Liver (tissue), 3 donors: ENCODE measurements around the gene FBXO21.

Experiments used
- CTCF ChIP-seq: fragments of 150-350 bp; IDR thresholded peaks from 2 replicates; pipeline ENCODE4 v1.5.1; 2017; ENCODE audit warnings: improper control_type of control experiment, low read depth, low read length; ENCODE audit not compliant: missing input control
- EGR1 ChIP-seq, 2 donors: IDR thresholded peaks; 2 replicates each; pipeline ENCODE4 v1.6.1; 2016 to 2018; ENCODE audit warnings: antibody characterized with exemption in 2 of 2, low read depth in 2 of 2
- FOXA1 ChIP-seq: IDR thresholded peaks from 2 replicates; pipeline ENCODE4 v1.6.1; 2016; ENCODE audit warnings: antibody characterized with exemption
- FOXA2 ChIP-seq: IDR thresholded peaks from 2 replicates; pipeline ENCODE4 v1.6.1; 2016; ENCODE audit warnings: antibody characterized with exemption
- GABPA ChIP-seq, 2 donors: IDR thresholded peaks in 1 of 2; conservative IDR thresholded peaks in 1 of 2; 2 replicates each; pipeline ENCODE4 v1.6.1; 2016; ENCODE audit warnings: antibody characterized with exemption in 2 of 2, mild to moderate bottlenecking in 1 of 2, moderate library complexity in 1 of 2
- HNF4A ChIP-seq, 2 donors: conservative IDR thresholded peaks; 2 replicates each; pipeline ENCODE4 v1.6.1; 2016; ENCODE audit warnings: antibody characterized with exemption in 2 of 2, mild to moderate bottlenecking in 2 of 2
- JUND ChIP-seq, 2 donors: IDR thresholded peaks; 2 replicates each; pipeline ENCODE4 v1.6.1; 2016; ENCODE audit warnings: antibody characterized with exemption in 2 of 2
- MAX ChIP-seq: IDR thresholded peaks from 2 replicates; pipeline ENCODE4 v1.6.1; 2016; ENCODE audit warnings: antibody characterized with exemption
- NR2F2 ChIP-seq: IDR thresholded peaks from 2 replicates; pipeline ENCODE4 v1.6.1; 2016; ENCODE audit warnings: antibody characterized with exemption
- RAD21 ChIP-seq, 2 donors: IDR thresholded peaks; 2 replicates each; pipeline ENCODE4 v1.6.1; 2016; ENCODE audit warnings: antibody characterized with exemption in 2 of 2, mild to moderate bottlenecking in 2 of 2
- REST ChIP-seq: IDR thresholded peaks from 2 replicates; pipeline ENCODE4 v1.6.1; 2016; ENCODE audit warnings: antibody characterized with exemption, mild to moderate bottlenecking
- TAF1 ChIP-seq: conservative IDR thresholded peaks from 2 replicates; pipeline ENCODE4 v1.6.1; 2016; ENCODE audit warnings: antibody characterized with exemption, mild to moderate bottlenecking
- YY1 ChIP-seq: IDR thresholded peaks from 2 replicates; pipeline ENCODE4 v1.6.1; 2016; ENCODE audit warnings: antibody characterized with exemption, mild to moderate bottlenecking
- ZBTB33 ChIP-seq: IDR thresholded peaks from 2 replicates; pipeline ENCODE4 v1.6.1; 2016; ENCODE audit warnings: antibody characterized with exemption
- donor health status: healthy.
- donor health status: healthy.

- no peak for TF ChIP-seq RAD21 (IDR thresholded peaks at IDR 0.05)
- no peak for TF ChIP-seq CTCF
- no peak for TF ChIP-seq REST
- TF ChIP-seq HNF4A (conservative IDR thresholded peaks at IDR 0.05) = no peak
- TF ChIP-seq EGR1 (IDR thresholded peaks at IDR 0.05; ENCODE audit: low read depth in 2 of 2) = no peak
- TF ChIP-seq MAX = no peak
- TF ChIP-seq TAF1 = no peak
- TF ChIP-seq FOXA2 = no peak
- TF ChIP-seq JUND (IDR thresholded peaks at IDR 0.05) = no peak
- no peak for TF ChIP-seq YY1
- TF ChIP-seq NR2F2 = no peak
- no peak for TF ChIP-seq FOXA1
- no peak for TF ChIP-seq ZBTB33
- no peak for TF ChIP-seq GABPA (IDR thresholded peaks at IDR 0.05 in 1 of 2, conservative IDR thresholded peaks at IDR 0.05 in 1 of 2)
Observed at GRCh38 chr12:117166107-117166506, 24.2 kb downstream of the FBXO21 start.
